Measurements from ENCODE around the gene EFNA1.
"Not testable (repeated sequence)": the region's sequence is repeated elsewhere in the genome, so short reads cannot be mapped to it uniquely, and the experiment has no call there.

Gene EFNA1

GRCh38 chr1:155141749-155142148, 14.1 kb downstream of the EFNA1 start:
- TF ChIP-seq CTCF (IDR thresholded peaks at IDR 0.05; ENCODE audit: control insufficient read depth, insufficient read depth, low read depth, low read length, missing control alignments) = no peak
- DNase-seq (ENCODE audit: low read depth) = no peak
- no peak overlapping the region for H3K4me3 ChIP-seq (ENCODE audit: control insufficient read depth, low read depth, low read length)

- TF ChIP-seq CTCF (IDR thresholded peaks at IDR 0.05; ENCODE audit: control insufficient read depth, insufficient read depth, low read depth, low read length, missing control alignments) = no peak
- no peak overlapping the region for H3K4me3 ChIP-seq (ENCODE audit: control insufficient read depth, low read depth, low read length)
- no peak for DNase-seq (ENCODE audit: low read depth)
Measured at GRCh38 chr1:155145491-155145890, 17.8 kb downstream of the EFNA1 start.

- DNase-seq (ENCODE audit: low read depth); H3K4me3 ChIP-seq (ENCODE audit: control insufficient read depth, low read depth, low read length): not testable (repeated sequence)
Measured at GRCh38 chr1:155155996-155156643, 28.4 kb downstream of the EFNA1 start.

- no peak for DNase-seq (ENCODE audit: low read depth)
- no peak overlapping the region for H3K4me3 ChIP-seq (ENCODE audit: control insufficient read depth, low read depth, low read length)
- TF ChIP-seq CTCF (IDR thresholded peaks at IDR 0.05; ENCODE audit: control insufficient read depth, insufficient read depth, low read depth, low read length, missing control alignments) = no peak
Measured at GRCh38 chr1:155158991-155159390, 31.3 kb downstream of the EFNA1 start.

- no peak for DNase-seq (ENCODE audit: low read depth)
- no peak for TF ChIP-seq CTCF (IDR thresholded peaks at IDR 0.05; ENCODE audit: control insufficient read depth, insufficient read depth, low read depth, low read length, missing control alignments)
- no peak overlapping the region for H3K4me3 ChIP-seq (ENCODE audit: control insufficient read depth, low read depth, low read length)
Measured at GRCh38 chr1:155160128-155160527, 32.5 kb downstream of the EFNA1 start.

- H3K4me3 ChIP-seq (ENCODE audit: control insufficient read depth, low read depth, low read length); DNase-seq (ENCODE audit: low read depth): not testable (repeated sequence)
Measured at GRCh38 chr1:155162631-155163030, 35.0 kb downstream of the EFNA1 start.

- H3K4me3 ChIP-seq (ENCODE audit: control insufficient read depth, low read depth, low read length); DNase-seq (ENCODE audit: low read depth): not testable (repeated sequence)
Measured at GRCh38 chr1:155163785-155164184, 36.1 kb downstream of the EFNA1 start.

- DNase-seq (ENCODE audit: low read depth); H3K4me3 ChIP-seq (ENCODE audit: control insufficient read depth, low read depth, low read length): not testable (repeated sequence)
Measured at GRCh38 chr1:155164625-155165024, 36.9 kb downstream of the EFNA1 start.

- no peak for TF ChIP-seq CTCF (IDR thresholded peaks at IDR 0.05; ENCODE audit: control insufficient read depth, insufficient read depth, low read depth, low read length, missing control alignments)
- H3K4me3 ChIP-seq (ENCODE audit: control insufficient read depth, low read depth, low read length) = no peak overlapping the region
- no peak for DNase-seq (ENCODE audit: low read depth)
Measured at GRCh38 chr1:155166051-155166470, 38.4 kb downstream of the EFNA1 start.

Data from AG09309 (cell line).